Measurements from ENCODE around the gene BCKDHA.
"Not testable (repeated sequence)": the region's sequence is repeated elsewhere in the genome, so short reads cannot be mapped to it uniquely, and the experiment has no call there.

The BCKDHA gene

DNA sequence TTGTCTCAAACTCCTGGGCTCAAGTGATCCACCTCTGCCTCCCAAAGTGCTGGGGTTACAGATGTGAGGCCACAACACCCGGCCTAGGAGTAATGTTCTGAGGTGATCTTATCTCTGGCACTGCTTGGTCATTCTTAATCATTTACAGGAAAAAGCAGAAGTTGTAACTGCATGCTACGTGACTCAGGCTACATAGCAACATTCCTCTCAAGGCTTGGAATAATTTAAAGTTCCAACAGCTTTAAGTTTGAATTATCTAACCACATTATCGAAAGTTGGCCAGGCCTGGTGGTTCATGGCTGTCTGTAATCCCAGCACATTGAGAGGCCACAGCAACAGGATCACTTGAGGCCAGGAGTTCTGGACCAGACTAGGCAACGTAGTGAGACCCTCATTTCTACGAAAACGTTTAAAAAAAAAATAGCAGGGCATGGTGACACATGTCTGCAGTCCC, 29.7 kb upstream of the BCKDHA start:
- DNase-seq, result no peak

DNA sequence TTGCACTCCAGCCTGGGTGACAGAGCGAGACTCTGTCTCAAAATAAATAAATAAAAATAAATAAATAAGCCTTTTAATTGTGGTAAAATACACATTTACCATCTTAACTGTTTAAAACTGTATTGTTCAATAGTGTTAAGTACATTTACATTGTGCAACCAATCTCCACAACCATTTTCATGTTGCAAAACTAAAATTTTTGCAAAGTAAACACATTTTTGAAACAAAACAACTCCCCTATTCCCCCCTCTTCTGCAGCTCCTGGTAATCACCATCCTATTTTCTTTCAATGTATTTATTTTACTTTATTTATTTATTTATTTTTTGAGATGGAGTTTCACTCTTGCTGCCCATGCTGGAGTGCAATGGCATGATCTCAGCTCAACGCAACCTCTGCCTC, 27.8 kb upstream of the BCKDHA start:
- no peak for DNase-seq

DNA sequence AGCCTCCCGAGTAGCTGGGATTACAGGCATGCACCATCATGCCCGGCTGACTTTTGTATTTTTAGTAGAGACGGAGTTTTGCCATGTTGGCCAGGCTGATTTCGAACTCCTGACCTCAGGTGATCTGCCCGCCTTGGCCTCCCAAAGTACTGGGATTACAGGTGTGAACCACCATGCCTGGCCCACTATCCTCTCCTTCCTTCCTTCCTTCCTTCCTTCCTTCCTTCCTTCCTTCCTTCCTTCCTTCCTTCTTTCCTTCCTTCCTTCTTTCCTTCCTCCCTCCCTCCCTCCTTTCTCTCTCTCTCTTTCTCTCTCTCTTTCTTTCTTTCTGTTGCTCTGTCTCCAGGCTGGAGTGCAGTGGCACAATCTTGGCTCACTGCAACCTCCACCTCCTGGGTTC, 26.5 kb upstream of the BCKDHA start:
- not testable (repeated sequence) for DNase-seq

DNA sequence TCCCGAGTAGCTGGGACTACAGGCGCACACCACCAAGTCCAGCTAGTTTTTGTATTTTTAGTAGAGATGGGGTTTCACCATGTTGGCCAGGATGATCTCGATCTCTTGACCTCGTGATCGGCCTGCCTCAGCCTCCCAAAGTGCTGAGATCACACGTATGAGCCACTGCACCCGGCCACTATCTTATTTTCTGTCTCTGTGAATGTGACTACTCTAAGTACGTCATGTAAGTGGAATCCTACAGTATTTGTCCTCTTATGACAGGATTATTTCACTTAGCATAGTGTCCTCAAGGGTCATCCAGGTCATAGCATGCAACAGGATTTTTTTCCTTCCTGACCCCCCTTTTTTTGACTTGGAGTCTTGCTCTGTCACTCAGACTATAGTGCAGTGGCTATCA, 26.1 kb upstream of the BCKDHA start:
- DNase-seq, result no peak

DNA sequence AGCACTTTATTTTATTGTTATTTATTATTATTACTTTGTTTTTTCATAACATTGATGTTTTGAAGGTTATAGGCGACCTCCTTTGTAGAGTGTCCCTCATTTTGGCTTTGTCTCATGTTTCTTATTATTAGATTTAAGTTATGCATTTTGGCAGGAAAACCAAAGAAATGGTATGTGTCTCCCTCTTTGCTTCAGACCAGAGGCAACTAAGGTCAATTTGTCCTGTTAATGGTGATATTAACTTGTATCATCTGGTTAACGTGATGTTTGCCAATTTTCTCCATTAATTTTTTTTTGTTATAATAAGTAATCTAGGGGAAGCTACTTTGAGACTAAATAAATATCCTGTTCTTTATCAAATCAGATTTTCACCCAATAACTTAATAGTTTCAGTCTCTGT, 25.1 kb upstream of the BCKDHA start:
- no peak for DNase-seq

DNA sequence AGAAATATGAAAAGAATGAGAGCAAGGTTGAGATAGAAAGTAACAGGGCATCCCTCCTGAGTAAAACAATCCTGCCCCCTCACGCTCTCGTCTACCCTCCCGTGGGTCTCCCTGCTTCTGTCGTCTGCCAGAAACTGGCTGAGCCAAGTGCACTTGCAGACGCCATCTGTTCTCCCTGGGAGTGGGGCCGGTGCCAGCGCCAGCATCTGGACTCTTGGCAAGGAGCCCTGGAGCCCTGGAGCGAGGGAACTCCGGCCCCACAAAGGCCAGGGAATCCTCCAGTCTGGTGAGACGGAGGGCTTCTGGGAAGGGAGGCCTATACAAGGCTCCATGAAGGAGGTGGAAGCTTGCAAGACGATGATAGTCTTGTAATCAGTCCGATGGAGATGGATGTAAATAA, 23.6 kb upstream of the BCKDHA start:
- DNase-seq, result no peak

DNA sequence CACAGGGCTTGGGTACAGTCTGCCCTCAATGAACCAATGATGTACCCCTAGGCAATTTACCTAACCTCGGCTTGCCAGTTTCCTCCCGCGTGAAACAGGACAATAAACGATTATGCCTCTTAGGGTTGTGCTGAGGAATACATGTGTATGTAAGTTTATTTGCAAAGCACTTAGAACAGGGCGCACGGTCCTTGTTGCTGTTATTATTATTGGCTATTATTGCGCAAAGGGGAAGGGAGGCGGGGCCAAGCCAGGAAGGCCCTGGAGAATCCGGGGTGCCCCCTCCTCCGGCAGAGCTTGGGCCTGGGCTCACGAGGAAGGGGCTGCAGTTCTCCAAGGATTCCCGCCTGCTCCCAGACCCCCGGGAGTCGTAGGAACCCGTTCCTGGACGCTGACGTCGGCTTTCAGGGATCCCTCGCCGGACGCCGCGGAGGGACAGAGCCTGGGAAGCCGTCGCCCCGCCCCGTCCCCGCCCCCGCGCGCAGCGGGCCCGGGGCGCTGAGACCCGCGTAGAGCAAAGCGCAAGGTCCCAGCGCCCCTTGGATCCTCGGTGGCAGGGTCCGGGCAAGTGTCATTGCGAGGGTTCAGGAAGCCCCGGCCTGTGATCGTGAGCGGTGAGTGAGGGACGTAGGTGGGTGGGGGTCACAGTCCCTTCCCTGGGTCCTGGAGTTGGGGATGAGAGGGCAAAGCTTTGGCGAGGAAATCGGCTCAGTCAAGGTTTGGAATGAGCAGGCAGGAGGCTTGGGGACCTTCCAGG, 21.2 kb upstream of the BCKDHA start, which contains the start of gene TMEM91:
TMEM91 (plus strand) TSS at position 293 of the 757 bp plus-strand sequence. CDS start 1,777 bp downstream, outside the sequence.
- DNase-seq, result peak in 1 of 4 experiments; percentile 27

DNA sequence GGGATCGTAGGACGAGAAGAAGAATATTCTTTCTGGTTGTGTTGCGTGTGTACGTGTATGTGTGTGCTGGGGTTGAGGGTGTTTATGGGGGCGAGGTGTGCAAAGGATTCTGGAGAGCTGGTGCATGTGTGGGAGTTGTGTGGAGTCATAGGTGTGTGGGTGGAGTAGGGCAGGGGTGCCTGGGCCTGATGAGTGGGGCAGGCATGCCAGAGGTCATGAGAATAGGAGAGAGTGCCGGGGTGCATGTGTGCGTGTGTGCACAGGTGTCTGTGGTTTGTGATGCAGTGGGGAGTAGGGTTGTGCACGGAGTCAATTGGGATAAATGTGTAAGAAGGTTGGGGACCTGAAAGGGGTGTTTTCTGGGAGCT, 20.6 kb upstream of the BCKDHA start:
- no peak for DNase-seq

DNA sequence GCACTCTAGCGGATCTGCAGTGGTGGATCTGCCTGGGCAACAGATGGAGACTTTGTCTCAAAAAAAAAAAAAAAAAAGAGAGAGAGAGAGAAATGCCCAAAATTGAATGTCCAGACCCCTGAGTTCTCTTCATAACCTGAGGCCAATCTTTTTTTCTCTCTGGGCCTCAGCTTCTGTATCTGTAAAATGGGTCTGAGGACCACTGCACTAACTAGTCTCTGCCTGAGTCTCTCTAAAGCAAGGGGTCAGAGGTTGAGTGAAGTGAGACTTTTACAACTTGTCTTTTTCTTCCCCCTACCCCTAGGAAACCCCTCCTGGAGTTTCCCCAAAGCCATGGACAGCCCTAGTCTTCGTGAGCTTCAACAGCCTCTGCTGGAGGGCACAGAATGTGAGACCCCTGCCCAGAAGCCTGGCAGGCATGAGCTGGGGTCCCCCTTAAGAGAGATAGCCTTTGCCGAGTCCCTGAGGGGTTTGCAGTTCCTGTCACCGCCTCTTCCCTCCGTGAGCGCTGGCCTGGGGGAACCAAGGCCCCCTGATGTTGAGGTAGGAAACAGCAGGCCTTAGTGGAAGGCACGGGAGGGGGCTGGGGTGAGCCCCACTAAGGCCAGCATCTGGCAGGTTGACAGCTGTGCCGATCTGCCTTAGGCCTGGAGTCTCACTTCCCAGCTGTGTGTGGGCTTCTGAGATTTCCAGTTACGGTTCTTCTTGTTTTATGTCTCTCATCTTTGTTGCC, 19.5 kb upstream of the BCKDHA start:
- no peak for DNase-seq

DNA sequence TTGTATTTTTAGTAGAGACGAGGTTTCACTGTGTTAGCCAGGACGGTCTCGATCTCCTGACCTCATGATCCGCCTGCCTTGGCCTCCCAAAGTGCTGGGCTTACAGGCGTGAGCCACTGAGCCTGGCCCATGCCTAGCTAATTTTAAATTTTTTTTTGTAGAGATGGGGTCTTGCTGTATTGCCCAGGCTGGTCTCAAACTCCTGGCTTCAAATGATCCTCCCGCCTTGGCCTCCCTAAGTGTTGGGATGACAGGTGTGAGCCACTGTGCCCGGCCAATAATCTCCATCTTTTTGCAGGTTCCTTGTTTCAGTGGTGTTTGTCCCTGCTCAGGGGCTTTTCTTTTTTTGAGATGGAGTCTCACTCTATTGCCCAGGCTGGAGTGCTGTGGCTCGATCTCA, 16.1 kb upstream of the BCKDHA start:
- not testable (repeated sequence) for DNase-seq

DNA sequence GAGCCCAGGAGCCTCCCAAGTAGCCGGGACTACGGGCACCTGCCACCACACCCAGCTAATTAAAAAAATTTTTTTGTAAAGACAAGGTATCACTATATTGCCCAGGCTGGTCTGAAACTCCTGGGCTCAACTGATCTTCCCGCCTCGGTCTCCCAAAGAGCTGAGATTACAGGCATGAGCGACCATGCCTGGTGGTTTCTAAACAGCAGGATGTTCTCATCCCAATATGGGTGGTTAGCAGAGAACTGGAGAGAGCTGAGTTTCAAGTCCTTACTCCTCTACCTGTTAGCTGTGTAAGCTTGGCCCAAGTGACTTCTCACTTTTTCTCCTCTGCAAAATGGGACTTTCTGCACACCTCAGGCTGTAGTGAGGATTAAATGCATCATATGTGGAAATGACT, 13.3 kb upstream of the BCKDHA start:
- DNase-seq, result no peak

DNA sequence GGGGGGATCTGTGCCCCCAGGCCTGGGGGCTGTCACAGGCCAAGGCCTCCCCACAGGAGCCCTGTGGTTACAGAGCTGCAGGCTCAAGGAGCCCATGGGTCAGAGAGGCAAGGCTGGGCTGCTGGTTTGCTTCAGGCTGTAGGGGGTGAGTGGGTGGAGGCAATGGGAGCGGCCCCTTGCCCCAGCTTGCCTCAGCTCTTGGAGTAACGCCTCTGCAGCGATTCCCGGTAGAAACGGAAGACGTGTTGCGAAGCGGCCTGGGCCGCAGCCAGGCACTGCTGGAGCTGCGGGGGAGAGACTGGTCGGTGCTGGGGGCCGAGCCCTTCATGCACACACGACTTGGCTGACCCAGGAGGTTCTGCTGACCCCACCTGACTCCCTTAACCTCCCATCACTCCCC, 11.2 kb upstream of the BCKDHA start:
- no peak for DNase-seq

DNA sequence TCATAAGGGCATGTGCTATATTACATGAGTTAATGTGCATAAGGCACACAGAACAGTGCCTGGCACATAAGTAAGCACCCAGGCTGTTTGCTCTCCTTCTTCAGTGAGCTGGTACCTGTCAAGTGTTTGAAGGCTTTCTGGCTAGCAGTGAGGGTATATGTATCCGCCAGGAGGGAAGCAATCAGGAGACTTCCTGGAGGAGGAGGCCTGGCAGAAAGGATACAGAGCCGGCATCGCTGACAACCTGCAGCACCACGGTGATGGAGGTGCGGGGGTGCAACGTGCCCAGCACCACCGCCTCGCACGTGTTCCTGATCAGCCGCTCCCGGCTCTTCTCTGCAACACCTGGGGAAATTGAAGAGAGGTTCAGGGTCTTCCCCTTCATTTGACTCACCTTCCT, 6.0 kb upstream of the BCKDHA start:
- DNase-seq, result no peak

DNA sequence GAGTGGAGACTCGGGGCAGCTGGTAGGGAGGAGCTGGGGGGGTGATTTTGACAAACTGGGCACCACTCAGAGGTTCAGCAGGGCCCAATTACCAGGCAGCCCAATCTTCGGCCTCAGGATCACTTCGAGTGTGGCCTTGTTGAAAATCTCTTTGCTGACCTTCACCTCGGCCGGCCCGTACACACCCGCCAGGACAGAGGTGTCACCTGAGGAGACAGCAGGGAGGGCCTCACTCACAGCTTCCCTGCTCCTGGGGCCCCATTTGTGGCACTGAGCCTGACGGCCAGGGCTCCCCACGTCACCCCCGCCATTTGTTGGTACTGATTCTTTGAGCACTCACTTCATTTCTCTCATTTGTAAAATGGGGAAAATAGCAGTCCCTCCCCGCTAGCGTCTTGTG, 4.8 kb upstream of the BCKDHA start:
- DNase-seq, result no peak

DNA sequence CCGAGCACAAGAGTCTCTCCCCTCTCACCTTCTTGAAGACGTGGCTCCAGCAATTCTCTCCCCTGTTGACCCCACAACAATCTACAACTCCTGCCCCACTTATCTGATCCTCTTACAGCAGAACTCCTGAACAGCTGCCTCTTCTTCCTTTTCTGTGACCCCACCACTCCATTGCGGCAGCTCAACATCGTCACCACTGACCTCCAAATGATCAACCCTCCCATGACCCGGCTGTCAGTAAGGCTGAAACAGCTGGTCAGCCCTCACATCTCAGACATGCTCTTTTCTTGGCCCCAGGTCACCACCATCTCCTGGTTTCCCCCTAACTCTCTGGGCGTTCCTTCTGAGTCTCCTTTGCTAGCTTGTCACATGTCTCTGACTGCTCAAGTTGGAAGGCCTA, 2.3 kb upstream of the BCKDHA start:
- no peak for DNase-seq

DNA sequence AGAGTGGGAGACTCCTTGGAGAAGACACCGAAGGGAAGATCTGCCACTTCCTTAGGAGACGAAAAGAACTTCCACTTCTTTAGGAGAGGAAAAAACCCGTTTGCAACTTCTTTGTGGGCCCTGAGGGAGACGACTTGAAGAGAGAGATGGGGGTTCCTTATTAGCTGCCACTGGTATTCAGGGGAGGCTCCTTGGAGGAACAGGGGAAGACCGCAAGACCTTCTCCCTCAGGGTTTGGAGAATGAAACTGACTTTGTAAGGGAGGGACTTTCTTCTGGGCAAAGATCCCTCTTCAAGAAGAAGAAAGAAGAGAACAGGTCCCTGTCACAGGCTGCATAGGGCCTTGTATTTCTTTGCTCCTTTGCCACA, 416 bp downstream of the BCKDHA start:
- DNase-seq, result no peak

DNA sequence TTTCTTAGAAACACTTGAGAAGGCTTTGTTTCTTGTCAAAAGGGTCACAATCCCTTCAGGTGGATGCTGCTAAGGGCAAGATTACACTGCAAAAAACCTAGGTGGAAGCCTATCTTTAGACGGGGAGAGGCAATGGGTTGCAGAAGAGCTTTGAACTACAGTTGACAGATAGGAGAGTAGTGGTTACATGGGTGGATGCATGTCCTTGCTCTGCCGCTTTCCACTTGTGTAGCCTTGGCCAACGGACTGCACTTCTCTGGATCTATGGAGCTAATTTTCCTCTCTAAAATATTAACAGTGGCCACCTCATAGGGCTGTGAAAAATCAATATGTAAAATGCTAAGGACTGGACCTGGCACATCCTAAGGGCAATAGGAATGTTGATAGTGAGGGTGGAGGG, 980 bp downstream of the BCKDHA start:
- no peak for DNase-seq

DNA sequence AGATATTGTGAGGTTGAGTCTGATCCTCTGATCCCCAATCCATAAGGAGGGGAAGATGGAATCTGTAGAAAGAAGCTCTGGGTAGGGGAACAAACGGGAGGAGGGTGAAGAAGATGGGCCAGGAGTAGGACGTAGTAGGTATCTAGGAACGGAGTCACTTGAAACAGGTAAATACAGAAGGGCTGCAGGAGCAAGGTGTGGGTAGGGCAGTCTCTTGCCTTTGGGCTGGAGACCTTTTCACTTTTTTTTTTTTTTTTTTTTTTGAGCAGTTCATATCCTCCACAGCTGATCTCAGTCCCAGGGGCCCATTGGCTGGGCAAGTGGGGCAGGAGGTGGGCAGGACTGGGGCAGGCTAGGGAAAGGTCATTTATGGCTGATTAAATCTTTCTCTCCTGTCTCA, 1.5 kb downstream of the BCKDHA start:
- DNase-seq, result no peak

DNA sequence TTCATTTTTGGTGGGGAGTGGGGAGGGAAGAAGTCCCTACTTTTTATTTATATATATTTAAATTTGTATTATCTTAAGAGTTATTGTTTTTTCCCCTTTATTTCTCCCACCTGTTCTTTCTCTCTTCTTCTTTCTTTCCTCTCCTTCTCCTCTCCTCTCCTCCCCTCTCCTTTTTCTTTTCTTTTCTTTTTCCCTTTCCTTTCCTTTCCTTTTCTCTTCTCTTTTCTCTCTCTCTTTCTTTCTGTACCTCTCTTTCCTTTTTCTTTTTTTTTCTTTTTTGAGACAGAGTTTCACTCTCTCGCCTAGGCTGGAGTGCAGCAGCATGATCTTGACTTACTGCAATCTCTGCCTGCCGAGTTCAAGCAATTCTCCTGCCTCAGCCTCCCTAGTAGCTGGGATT, 1.9 kb downstream of the BCKDHA start:
- DNase-seq, result no peak

DNA sequence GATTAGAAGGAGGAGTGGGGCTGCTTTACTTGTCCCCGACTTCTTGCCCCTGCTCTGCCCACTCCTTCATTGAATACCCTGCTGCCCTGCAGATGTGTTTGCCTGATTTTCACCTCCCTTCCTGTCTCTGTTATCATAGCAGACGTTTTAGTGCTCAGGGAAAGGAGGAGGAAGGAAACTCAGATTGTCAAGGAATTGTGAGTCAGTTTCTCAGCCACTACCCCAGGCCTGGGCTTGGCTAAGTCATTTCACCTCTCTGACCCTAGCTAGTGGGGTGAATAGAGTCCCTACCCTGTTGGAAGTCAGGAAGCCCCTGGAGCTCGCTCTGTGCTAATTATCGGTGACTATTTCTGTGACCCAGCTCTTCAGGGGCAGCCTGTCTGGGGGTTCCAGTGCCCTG, 3.9 kb downstream of the BCKDHA start:
- DNase-seq, result no peak

DNA sequence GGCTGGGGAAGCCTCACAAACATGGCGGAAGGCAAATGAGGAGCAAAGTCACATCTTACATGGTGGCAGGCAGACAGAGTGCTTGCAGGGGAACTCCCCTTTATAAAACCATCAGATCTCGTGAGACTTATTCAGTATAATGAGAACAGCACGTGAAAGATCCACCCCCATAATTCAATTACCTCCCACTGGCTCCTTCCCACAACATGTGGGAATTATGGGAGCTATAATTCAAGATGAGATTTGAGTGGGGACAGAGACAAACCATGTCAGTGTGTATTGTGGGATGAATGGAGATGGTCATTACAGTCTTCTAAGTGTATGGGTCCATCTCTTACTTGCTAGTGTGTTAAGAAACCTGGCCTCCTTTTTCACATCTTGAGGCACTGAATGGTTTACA, 4.4 kb downstream of the BCKDHA start:
- no peak for DNase-seq

DNA sequence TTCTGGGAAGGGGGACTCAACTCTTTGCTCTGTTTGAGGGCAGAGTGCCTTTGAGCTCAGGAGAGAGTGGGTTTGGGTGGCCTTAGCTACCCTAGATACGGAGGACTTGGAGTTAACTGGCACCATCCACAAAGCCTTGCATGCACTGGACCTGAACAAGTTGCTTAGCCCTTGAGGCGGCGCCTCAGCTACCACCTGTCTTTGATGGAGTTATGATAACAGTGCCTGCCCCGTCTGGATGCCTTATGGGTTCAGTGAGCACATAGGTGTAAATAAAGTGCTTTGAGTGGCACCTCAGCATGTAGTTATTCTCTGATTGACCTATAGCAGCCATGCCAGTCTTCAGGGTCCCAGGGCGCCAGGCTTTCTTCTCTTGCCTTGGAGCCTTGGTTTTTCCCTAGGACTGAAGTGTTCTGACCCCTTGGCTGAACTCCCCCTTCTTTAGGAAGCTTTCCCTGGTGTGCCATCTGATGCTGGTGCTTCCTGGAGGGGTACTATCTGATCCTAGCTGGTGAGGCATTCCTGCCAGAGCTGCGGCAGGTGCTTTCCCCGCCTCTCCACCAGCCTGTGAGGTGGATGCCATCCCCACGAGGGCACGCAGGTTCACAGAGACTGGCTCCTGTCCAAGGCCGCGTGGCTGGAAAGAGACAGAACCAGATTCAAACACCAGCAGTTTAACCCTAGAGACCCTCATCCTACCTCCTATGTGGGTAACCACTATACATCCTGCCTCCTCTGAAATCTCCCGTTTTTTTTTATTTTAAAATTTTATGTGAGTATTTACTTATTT, 5.8 kb downstream of the BCKDHA start:
- DNase-seq, result no peak

DNA sequence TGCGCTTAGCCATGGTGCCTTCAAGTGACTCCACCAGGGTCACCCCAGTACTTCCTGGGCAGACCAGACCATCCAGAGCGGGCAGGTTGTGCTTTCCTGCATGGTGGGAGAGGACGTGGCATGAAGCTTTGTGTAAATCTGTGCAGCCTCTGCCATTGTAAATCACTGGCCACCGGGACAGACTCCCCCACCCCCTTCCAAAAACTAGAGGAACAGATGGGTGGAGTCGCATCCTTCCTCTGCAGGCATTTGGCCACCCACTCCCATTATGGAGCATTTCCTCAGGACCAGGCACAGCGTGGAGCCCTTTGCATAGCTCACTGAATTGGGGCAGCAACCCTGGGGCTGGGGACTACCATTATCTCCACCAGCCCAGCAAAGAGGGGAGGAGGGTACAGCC, 8.2 kb downstream of the BCKDHA start:
- DNase-seq, result no peak

DNA sequence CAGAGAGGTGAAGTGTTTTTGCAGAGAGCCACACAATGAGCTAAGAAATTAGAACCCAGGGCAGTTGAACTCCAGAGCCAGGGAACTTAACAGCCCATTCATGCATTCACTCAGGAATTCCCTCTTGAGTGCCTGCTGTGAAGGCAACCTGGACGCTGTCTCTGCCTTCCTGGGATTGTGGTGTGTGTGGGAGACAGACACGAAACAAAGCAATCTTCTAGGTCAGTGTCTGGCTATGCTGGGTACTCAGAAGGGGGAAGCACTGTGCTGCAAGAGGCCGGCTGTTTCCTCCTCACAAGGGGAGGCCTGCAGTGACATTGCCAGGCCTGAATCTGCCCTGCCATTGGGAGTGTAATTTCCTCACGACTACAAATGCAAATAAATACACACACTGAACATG, 9.7 kb downstream of the BCKDHA start:
- DNase-seq, result no peak

Measured in activated naive CD4-positive, alpha-beta T cell (primary cell).